GM11168 (cell line): ENCODE measurements around the gene ABHD6.
"Not testable (repeated sequence)": the region's sequence is repeated elsewhere in the genome, so short reads cannot be mapped to it uniquely, and the experiment has no call there.

Experiments used
- in situ Hi-C: fragments of 300-500 bp; cut with MboI; formaldehyde crosslinking; loops from one replicate; pipeline ENCODE4 v1.12.0; 2022; ENCODE audit warnings: low sequenced_read_pairs; ENCODE audit not compliant: unreplicated experiment

Gene ABHD6

DNA sequence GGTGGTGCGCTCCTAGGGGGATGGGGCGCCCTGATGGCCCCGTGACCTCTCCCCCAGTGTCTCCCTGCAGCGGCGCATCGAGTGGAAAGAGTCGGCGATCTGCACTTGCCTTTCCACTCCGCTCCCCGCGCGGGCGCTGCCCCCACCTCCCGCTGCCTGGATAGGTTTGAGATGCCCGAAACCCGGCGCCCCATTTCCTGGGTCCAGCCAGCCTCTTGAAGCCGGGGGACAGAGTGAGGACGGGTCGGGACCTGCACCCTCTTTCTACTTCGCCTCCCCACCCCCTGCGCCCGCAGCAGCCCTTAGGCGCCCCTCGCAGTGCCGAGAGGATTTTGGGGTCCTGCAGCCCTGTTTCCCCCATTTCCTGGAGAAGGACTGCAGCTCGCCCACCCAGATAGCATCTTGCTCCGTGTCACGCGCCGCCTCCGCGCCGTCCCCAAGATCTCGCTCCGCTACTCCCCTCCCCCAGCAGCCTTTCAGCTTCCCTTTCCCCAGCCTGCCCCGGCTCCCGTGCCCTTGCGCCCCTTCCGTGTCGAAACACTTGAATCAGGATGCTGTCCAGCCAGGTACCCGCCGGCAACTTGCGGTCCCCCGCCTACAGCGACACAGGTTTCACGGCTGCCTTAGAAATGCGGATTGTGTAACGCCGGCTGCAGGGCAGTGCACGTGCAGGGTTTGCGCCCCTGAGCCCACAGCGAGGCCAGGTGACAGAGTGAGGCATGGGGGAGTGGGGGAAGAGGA, 519 bp downstream of the ABHD6 start:
- in situ Hi-C loops, result no loop called here

DNA sequence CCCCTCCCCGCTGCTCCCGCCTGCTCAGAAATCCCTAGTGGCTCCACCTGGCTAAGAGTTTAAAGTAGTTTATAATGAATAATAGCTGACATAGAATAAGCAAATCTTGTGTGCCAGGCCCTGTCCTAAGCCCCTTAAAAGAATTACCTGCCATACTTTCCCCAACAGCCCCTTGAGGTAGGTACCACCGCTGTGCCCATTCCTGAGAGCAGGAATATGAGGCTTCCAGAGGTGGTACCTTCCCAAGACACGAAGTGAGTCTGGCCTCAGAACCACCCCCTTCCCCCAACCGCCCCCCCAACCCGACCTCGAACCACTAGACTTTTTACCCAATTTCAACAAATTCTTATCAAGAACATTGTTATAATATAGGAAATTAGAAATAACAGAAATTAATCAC, 1.2 kb downstream of the ABHD6 start:
- in situ Hi-C loops, result no loop called here

DNA sequence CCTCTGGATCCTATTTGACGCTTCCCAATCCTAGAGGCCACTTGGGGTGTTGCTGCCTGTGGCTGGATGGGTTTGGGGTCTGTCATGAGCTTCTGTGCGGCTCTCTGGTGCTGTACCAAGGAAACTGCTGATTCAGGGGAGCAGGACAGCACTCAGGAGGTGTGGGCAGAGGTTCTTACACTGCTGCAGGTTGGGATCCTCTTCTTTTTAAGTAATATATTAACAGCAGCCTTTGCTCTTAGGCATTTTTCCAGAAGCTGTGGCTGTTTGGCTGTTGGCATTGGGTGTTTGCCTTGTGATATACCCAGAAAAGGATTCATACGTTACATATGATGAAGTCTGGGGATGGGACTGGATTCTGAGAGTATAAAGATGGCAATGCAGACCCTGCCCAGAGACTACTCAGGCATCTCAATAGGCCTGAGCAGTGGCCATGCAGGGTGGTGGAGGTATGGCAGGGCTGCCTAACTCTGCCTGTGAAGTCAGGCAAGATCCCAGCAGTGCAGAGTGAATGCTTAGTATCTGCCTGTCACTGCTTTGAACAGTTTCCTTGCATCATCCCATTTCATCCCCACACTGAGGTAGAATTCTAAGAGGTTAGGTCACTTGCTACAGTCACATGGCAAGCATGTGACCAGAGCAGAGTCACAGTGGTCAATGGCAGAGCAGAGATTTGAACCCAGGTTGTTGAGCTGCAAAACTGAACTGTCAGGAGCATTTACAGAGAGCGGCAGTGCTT, 3.9 kb downstream of the ABHD6 start:
- in situ Hi-C loops, result no loop called here

DNA sequence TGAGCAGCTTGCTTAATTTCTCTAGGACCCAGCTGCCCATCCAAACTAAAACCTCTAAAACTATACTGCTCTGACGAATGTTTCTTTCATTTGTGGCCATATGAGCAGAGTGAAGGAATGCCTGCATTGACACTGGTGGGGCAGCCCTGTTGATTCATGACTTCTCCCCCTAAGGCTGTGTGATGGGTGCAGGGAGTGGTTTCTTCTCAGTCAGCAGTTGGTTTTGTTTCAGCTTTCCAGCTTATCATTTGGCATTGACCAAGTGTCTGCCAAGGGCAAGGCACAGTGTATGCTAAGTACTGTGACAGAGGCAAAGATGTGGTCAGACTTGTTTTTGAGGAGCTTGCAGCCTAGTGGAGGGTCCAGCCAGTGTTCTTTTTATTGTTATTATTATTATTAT, 4.7 kb downstream of the ABHD6 start:
- in situ Hi-C loops, result no loop called here

DNA sequence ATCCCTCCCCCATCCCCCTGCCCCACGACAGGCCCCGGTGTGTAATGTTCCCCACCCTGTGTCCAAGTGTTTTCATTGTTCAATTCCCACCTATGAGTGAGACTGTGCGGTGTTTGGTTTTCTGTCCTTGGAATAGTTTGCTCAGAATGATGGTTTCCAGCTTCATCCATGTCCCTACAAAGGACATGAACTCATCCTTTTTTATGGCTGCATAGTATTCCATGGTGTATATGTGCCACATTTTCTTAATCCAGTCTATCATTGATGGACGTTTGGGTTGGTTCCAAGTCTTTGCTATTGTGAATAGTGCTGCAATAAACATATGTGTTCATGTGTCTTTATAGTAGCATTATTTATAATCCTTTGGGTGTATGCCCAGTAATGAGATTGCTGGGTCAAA, 5.3 kb downstream of the ABHD6 start:
- in situ Hi-C loops, result not testable (repeated sequence)

DNA sequence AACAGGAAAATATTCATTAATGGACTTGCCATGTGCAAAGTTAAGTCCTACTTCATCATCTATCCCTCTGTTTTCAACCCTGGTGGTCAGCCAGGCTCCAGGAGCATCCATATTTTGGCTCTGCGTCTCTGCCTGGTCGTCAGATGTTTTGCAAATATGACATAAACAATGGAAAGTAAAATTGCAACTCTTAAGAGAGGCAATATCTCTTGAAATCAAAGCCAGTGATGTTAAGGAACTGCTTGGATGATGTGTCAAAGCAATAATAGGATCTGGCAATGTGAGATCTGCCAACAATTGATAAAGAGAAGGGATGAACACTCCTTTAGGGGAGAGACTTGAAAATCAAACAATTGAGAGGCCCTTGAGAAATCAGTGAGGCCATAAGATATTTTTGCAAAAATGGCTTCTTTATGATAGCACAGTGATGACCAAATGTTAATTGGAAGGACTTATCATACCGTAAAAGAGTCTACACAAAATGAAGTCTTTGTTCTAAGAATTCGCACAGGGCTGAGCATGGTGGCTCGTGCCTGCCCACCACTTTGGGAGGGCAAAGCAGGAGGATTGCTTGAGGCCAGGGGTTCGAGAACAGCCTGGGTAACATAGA, 6.5 kb downstream of the ABHD6 start:
- in situ Hi-C loops, result no loop called here

DNA sequence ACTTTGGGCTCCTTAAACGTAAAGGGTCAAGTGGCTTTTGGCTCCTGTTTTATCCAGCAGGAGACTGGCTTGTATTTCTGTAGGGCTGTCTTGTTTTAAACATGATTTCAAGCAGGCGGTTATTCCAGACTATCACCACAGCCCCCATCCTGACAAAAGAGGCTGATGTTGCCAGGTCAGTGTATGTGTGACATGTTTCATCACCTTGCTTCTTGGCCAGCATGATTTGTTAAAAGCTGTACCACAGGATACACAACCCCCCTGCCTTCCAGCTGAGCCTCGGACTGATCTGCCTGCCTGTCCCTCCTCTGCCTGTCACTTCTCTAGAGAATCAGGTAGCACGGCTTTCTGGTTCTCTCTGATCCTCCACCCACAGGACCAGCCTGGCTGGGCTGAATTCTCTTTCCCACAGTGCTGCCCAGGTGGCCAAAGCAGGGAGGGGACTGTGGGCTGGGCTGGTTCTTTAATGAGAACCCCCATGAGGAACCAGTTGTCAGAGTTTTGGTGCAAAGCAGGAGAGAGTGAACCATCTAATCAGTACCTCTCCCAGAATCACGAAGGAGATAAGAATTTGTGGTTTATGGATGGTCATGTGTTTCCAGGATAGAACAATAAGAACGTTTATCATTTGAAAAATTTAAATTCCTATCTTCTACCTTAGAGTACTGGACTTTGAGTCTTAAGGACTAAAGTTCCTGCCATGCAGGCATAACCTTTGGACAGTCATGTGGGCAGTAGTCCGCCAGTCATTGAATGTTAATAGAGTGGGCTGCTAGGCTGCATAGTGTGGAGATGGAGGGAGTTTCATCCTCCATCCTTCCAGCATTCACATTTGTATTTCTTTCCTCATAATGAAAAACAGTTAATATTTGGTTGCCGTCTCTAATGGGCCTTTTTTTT, 8.8 kb downstream of the ABHD6 start:
- in situ Hi-C loops, result no loop called here

DNA sequence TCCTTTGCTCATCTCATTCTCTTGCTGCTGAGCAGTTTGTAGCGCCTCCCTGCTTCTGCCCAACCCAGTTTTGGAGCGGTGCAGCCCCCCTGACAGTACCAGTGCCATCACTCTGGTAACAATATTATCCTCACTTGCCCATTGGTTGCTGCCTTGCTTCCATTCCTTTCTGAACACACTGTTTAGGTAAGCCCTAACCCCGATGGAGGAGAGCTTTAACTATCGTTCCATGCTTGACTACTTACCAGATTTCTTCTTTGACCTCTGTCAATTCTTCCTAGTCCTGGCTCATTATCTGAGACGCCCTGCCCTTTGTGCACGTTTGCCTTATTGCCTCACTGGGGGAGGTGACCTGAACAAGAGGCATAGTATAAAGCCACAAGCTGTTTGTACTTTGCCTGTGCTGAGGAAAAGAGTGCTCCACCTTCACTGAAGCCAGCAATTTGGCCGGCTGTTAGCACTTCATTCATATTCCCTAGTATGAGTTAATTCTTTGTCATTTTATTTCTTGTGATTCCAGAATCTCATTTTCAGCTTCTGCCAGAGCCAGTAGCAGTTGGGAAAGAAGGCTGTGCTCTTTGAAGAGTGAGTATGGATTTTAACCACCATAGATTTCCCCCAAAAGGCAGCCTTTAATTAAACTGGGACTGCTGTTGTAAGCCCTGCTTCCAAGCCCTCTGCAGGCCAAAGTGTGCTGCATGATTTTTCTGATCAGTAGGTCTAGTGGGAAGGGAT, 11.9 kb downstream of the ABHD6 start:
- in situ Hi-C loops, result no loop called here

DNA sequence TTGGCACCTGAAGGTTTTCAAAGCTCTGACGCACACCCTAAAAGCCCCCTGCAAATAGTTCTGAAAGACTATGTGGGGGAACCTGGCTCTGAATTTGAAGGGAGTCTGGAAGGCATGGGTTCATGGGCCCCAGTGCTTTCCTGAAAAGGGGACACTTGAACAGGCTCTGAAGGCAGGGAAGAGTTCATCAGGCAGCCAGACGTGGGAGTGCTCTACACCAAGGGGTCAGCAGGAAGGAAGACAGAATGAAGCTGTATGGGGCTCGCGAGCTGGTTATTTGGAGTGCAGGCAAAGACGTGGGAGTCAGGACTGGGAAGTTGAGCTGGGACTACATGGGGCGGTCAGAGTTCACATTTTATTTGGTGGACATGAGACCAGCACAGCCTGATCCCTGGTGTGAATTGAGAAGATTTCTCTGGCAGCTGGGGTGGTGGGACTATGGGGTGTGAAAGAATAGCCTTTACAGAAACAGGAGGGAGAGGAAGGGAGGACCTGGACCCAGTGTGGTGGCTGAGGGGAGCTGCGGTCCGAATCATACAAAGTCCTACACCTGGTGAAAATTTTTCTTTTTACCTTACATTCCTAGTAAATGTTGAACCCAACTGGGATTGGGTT, 12.6 kb downstream of the ABHD6 start:
- in situ Hi-C loops, result no loop called here

DNA sequence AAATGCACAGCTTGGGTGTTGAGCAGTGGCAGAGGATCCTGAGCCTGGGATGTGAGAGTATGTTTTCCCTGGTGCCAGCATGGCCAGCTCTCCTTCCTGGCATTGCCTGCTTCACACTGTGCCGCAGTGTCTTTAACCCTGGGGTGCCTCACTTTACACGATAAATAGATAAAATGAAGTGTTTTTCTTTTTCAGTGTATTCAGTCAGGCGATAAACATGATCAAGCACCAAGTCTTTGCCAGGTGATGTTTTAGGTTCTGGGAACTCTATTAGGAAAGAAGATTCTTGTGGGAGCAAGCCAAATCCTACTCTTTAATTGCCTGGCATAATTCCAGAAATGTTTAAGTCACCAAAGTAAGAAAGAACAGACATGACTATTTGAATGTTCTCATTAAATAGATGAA, 14.0 kb downstream of the ABHD6 start:
- in situ Hi-C loops, result no loop called here

DNA sequence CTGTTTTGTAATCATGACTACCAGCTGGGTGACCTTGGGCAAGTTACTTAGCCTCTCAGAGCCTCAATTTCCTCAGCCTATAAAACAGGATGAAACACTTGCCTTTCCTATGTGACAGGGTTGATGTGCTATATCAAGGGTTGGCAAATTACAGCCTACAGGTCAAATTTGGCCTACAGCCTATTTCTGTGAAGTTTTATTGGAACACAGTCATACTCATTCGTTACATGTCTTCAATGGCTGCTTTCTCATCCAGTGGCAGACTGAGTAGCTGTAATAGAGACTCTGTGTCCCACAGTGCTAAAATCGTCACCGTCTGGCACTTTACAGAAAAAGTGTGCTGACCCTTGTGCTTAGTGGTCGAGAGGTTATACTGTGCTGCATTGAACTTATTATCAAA, 16.6 kb downstream of the ABHD6 start:
- in situ Hi-C loops, result no loop called here

DNA sequence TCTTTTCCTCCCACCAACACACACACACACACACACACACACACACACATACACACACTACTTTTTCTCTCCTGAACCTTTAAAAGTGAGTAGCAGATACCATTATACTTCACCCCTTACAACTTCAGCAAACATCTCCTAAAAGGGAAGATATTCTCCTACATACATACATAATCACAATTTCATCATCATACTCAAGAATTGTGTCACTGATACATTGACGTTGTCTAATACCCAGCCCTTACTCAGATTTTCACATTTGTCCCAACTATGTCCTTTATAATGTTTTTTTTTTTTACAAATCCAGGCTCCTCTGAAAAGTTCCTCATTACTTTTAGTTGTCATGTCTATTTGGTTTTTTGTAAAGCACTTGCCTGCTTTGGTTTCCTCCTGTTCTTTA, 18.5 kb downstream of the ABHD6 start:
- in situ Hi-C loops, result no loop called here

DNA sequence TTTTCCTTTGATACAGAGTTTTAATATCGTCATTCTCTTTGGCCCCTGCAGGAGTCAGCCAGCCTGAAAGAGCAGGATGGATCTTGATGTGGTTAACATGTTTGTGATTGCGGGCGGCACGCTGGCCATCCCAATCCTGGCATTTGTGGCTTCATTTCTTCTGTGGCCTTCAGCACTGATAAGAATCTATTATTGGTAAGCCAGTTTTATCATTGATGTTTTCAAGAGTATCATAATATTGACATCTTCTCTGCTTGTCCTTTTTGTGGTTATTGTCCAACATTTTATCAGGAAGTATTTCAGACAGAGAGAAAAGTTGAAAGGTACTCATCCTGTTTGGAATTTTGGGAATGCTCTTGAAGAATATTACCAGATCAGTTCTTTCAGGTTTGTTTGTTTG, 18.9 kb downstream of the ABHD6 start:
- in situ Hi-C loops, result no loop called here

DNA sequence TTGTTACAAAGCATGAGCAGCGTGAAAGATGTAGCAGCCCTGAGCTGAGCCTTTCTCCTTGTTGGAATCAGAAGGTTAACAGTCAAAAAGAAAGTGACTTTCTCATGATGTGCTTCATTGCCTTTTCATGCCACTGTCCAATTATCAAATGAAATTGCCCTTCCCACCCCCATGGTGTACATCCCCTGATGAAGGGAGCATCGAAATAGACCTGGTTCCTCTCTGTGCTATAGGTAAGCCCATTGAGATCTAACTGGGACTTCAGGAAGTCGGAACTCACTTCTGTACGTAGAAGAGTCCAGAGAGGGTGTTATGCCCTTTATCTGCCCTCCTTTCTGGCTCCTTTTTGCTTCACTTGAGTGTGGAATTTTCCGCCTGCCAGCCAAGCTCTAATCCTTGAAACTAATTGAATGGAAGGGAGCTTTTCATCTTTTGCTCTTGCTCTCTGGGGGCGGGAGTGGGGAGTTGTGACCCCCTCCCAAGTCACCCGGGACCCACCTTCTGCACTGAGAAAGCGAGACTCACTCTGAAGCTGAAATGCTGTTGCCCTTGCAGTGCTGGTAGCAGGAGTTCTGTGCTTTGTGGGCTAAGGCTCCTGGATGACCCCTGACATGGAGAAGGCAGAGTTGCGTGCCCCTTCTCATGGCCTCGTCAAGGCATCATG, 20.9 kb downstream of the ABHD6 start:
- in situ Hi-C loops, result no loop called here

DNA sequence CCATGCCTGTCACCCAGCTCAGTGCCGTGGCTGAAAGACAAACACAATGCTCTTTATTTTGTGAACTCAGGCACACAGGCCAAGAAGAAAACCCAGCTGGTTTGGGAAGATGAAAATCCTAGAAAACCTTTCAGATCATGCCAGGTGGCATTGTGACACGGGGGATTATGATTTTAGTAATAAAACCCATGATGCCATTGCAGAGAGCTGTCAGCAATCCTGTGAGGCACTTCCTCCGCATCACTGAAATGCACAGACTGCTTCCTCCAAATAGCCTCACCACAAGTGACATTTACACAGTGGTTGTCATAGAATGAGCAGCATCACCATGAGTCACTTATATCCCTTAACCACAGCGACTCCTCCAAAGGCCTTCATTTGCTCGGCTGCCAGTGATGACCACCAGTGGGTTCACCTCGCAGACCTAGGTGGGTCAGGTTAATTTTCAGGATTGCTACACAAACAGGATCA, 22.7 kb downstream of the ABHD6 start:
- in situ Hi-C loops, result no loop called here

DNA sequence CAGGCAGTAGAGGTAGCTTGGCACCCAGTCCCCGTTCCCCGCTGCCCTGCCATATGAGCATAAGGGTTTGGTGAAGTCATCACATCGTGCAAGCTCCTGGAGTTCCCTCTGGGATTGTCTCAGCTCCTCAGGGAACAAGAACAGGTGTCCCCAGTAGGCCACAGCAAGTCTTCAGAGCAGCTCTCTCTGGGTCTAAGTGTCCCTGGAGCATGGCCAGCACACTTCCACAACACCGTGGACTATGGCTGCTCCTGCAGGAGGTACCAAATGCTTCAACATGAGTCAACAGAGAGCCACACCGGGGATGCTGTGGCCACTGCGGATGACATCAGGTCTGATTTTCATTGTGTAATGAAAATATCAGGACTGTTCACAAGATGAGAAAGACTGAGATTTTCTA, 23.1 kb downstream of the ABHD6 start:
- in situ Hi-C loops, result no loop called here

DNA sequence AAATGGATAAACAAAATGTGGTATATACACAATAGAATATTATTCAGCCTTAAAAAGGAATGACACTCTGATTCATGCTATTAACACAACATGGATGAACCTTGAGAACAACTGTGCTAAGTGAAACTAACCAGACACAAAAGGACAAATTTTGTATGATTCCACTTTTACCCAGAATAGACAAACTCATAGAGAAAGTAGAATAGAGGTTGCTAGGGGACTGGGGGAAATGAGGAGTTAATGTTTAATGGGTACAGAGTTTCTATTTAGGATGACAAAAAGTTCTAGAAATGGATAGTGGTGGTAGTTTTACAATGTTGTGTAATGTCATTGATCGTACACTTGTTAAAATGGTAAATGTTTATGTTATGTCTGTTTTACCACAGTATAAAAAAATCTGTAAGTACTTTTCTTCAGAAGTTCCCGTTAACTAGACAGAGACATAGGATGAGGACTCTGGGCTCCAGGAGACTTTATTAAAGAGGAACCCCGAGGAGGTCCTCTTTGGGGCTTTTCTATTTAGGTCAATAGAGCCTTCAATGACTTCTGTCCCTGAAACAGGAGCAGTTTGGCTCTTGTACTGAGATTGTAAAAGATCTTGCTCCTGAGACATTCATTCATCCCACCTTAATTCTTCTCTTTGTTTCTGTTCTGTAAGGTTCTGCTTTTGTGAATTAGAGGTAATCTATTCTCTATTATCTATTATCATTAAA, 24.5 kb downstream of the ABHD6 start:
- in situ Hi-C loops, result no loop called here

DNA sequence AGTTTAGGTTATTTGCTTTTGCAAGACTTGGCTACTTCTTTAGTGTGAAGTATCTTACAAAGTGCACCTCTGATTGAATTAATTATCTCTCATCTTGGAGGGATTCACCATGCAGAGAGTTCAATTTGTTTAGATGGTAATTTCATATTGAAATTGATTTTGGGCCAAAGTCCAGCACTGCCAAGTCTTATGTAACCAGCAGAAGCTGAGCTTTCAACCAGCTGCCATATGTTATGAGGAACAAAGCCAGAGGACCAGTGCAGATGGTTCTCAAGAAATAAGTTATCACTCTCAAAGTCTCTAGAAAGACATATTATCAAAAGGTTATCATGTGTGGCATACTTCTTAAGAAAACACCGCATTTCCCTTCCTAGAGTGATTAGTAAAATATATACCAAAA, 29.0 kb downstream of the ABHD6 start:
- in situ Hi-C loops, result no loop called here
